Breast epithelium (tissue), 4 donors: ENCODE results near the gene ZNF148. TPM values are rescaled to one million over a fixed set of nuclear protein-coding genes. Genes with fewer than 3 reads are reported as not detected.
"Not testable (repeated sequence)": the region's sequence is repeated elsewhere in the genome, so short reads cannot be mapped to it uniquely, and the experiment has no call there.

Source experiments
- DNase-seq, 2 donors: peaks; one replicate each; pipeline ENCODE4 v3.0.0-alpha.2; 2019; ENCODE audit warnings: low spot score in 2 of 2
- H3K27ac ChIP-seq, 2 donors: fragments of 200-600 bp; sonication (generic) in 1 of 2; one replicate each; pipeline ENCODE4 v1.5.1; 2016 to 2019; ENCODE audit warnings: mild to moderate bottlenecking in 1 of 2
- H3K27me3 ChIP-seq, 2 donors: fragments of 200-600 bp; sonication (generic) in 1 of 2; one replicate each; pipeline versions ENCODE4 v1.5.1 to v1.6.0; 2017 to 2019; ENCODE audit warnings: control low read depth in 1 of 2, mild to moderate bottlenecking in 1 of 2
- H3K36me3 ChIP-seq: fragments of 200-600 bp; one replicate; pipeline ENCODE4 v1.5.1; 2019
- H3K4me1 ChIP-seq, 2 donors: fragments of 200-600 bp; sonication (generic); one replicate each; pipeline ENCODE4 v1.5.1; 2016 to 2019; ENCODE audit warnings: control low read depth in 1 of 2
- H3K4me3 ChIP-seq, 3 donors: fragments of 200-600 bp; sonication (generic); 1 replicate in 2 of 3; 2 replicates in 1 of 3; pipeline ENCODE4 v1.5.1; 2016 to 2019; ENCODE audit warnings: mild to moderate bottlenecking in 3 of 3, moderate library complexity in 2 of 3
- H3K9me3 ChIP-seq, 2 donors: fragments of 200-600 bp; sonication (generic) in 1 of 2; one replicate each; pipeline ENCODE4 v1.5.1; 2016 to 2019; ENCODE audit warnings: control low read depth in 1 of 2
- POLR2A ChIP-seq: fragments of 450-650 bp; IDR thresholded peaks from one replicate; pipeline ENCODE4 v1.6.1; 2016; ENCODE audit warnings: antibody characterized with exemption, mild to moderate bottlenecking, moderate library complexity
- POLR2AphosphoS5 ChIP-seq, 3 donors: sonication (generic); formaldehyde crosslinking; IDR thresholded peaks; one replicate each; pipeline ENCODE4 v1.6.1; 2017; ENCODE audit warnings: antibody characterized with exemption in 3 of 3
- intact Hi-C: fragments of 100-400 bp; cut with DNase I; formaldehyde crosslinking; loops from one replicate; pipeline ENCODE4 v1.15.1; 2023; ENCODE audit warnings: low total_unique reads
- total RNA-seq, 3 donors: library from RNA; depleted of rRNA; stranded (reverse); fragments of >200 nt; gene quantifications; one replicate each; pipeline ENCODE4 v1.1.0, GENCODE V29; 2016
- TF ChIP-seq, protein P1 (sequence below), 3 donors: fragments of 450-650 bp; IDR thresholded peaks; one replicate each; pipeline ENCODE4 v1.5.1; 2016 to 2017; ENCODE audit warnings: antibody characterized with exemption in 3 of 3, mild to moderate bottlenecking in 3 of 3, moderate library complexity in 3 of 3

Gene ZNF148
- total RNA-seq, 3 donors from 2014 or later, result 29.8 to 47.7 (median 31.8) TPM

DNA sequence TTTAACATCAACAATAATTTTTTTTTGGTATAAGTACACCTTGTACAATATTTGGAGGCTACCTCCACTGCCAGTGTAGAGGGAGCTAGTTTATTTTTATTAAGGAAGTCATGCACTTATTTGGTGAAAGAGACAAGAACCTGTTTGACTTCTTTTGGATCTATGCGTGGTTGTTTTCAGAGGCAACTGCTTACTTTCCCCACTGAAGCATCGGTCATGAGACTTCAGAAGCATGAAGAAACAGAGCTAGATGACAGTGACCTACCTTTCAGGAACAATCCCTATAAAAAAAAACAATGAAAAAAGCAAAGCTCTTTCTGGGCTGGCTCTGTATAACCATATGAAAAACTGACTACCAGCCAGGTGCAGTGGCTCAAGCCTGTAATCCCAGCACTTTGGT, 20.0 kb upstream of the ZNF148 start:
- TF ChIP-seq POLR2A, result no peak
- no peak for TF ChIP-seq POLR2AphosphoS5 (IDR thresholded peaks at IDR 0.05)
- TF ChIP-seq, protein P1, sequence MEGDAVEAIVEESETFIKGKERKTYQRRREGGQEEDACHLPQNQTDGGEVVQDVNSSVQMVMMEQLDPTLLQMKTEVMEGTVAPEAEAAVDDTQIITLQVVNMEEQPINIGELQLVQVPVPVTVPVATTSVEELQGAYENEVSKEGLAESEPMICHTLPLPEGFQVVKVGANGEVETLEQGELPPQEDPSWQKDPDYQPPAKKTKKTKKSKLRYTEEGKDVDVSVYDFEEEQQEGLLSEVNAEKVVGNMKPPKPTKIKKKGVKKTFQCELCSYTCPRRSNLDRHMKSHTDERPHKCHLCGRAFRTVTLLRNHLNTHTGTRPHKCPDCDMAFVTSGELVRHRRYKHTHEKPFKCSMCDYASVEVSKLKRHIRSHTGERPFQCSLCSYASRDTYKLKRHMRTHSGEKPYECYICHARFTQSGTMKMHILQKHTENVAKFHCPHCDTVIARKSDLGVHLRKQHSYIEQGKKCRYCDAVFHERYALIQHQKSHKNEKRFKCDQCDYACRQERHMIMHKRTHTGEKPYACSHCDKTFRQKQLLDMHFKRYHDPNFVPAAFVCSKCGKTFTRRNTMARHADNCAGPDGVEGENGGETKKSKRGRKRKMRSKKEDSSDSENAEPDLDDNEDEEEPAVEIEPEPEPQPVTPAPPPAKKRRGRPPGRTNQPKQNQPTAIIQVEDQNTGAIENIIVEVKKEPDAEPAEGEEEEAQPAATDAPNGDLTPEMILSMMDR (IDR thresholded peaks at IDR 0.05), result no peak
- intact Hi-C loops, result no loop called here
- Histone ChIP-seq H3K9me3 (no peaks in the 10 kb centered on the region), H3K4me1 (no peaks in the 10 kb centered on the region), H3K4me3 (no peak overlapping the region), H3K36me3 (no peaks in the 10 kb centered on the region), H3K27ac (peak overlapping the region; percentile 86 to 88), H3K27me3 (no peaks in the 10 kb centered on the region)
- DNase-seq, result peak in 1 of 2 donors; percentile 41

DNA sequence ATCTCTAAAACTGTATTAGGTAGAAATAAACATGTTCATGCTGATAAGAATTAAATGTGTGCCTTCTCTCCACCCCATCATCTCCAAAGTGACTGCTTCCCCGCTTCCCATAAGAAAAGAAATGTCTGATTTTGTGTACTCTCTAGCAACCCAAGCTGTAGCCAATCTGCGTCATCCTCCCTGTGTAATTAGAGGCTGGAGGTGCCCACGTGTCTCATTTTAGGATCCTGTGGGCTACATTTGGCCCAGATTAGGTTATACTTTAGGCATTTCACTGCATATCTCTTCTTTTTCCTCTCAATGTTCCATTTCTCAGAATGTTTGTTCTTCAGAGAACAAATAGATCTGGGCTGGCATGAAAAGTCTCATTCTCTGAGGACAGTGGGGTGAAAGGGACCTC, 19.3 kb upstream of the ZNF148 start:
- Histone ChIP-seq H3K27ac (peak overlapping the region; percentile 57 to 86), H3K9me3 (no peaks in the 10 kb centered on the region), H3K4me1 (no peaks in the 10 kb centered on the region), H3K27me3 (no peaks in the 10 kb centered on the region), H3K4me3 (no peak overlapping the region), H3K36me3 (no peaks in the 10 kb centered on the region)
- no peak for DNase-seq
- TF ChIP-seq, protein P1 (IDR thresholded peaks at IDR 0.05), result no peak
- TF ChIP-seq POLR2A, result no peak
- TF ChIP-seq POLR2AphosphoS5 (IDR thresholded peaks at IDR 0.05), result no peak
- intact Hi-C loops, result no loop called here

DNA sequence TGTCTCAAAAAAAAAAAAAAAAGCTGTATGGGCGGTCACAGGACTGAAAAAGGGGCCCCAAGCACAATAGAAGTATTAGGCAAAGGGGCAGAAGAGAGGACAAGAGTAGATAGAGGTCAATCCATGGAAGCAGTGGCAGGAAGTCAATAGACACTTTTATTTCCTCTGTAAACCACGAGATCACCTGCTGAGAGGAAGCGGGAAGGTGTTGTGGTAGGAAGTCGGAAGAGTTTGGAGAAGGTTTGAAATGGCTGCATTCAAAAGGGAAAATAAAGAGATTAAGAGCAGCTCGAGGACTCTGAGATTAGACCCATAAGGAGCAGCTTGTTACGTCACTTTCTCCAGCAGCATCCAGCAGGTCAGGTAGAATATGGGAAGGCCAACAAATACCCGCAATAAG, 14.2 kb upstream of the ZNF148 start:
- intact Hi-C loops, result no loop called here
- TF ChIP-seq, protein P1 (IDR thresholded peaks at IDR 0.05), result no peak
- TF ChIP-seq POLR2AphosphoS5 (IDR thresholded peaks at IDR 0.05) (no peak), POLR2A (no peak)

DNA sequence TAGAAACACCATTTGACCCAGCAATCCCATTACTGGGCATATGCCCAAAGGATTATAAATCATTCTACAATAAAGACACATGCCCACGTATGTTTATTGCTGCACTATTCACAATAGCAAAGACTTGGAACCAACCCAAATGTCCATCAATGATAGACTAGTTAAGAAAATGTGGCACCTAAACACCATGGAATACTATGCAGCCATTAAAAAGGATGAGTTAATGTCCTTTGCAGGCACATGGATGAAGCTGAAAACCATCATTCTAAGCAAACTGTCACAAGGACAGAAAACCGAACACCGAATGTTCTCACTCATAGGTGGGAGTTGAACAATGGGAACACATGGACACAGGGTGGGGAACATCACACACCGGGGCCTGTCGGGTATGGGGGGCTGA, 13.2 kb upstream of the ZNF148 start:
- H3K9me3 ChIP-seq, H3K27ac ChIP-seq, intact Hi-C loops, H3K36me3 ChIP-seq, H3K27me3 ChIP-seq, H3K4me1 ChIP-seq, H3K4me3 ChIP-seq, DNase-seq: not testable (repeated sequence)

More for the DNA sequence above, 14.2 kb upstream of the ZNF148 start:
- Histone ChIP-seq H3K36me3 (no peaks in the 10 kb centered on the region), H3K27me3 (no peaks in the 10 kb centered on the region), H3K4me1 (no peaks in the 10 kb centered on the region), H3K27ac (no peak overlapping the region), H3K9me3 (no peaks in the 10 kb centered on the region), H3K4me3 (no peak overlapping the region)
- no peak for DNase-seq

DNA sequence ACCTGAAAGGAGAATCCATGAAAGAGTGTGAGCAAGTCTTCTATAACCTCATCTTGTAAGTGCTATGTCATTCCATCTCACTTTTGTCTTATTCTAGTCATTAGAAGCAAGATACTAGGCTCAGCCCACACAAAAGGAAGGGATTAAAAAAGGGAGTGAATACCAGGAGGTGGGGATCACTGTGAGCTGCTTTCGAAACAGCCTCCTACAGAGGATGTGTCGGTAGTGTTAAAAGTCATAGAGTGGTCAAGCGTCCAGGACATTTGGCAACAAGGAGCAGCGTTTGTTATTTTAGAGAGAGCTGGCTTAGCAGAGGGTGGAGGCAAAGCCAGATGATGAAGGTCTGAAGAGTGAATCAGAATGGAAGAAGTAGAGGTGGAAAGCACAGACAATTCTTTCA, 11.7 kb upstream of the ZNF148 start:
- Histone ChIP-seq H3K36me3 (no peaks in the 10 kb centered on the region), H3K27ac (no peak overlapping the region), H3K27me3 (no peaks in the 10 kb centered on the region), H3K9me3 (no peaks in the 10 kb centered on the region), H3K4me1 (no peaks in the 10 kb centered on the region), H3K4me3 (no peak overlapping the region)
- TF ChIP-seq POLR2AphosphoS5 (IDR thresholded peaks at IDR 0.05) (no peak), POLR2A (no peak)
- TF ChIP-seq, protein P1 (IDR thresholded peaks at IDR 0.05), result no peak
- intact Hi-C loops, result no loop called here
- DNase-seq, result no peak

DNA sequence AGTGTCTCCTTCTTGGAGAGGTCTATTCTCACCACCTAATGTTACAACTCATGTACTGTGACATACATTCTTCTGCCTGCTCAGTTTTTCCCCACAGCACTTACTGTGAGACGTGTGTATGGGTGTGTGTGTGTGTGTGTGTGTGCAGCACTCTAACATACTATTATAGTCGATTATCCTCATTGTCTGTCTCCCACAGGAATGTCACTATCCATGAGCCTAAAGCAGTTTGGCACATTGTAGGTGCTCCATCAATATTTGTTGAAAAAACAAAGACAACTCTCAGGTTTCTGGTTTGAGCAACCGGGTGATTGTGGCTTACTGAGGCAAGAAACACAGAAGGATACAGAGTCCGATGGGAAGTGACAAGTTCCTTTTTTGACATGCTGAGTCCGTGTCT, 8.6 kb upstream of the ZNF148 start:
- H3K9me3 ChIP-seq, result no peaks in the 10 kb centered on the region
- TF ChIP-seq POLR2A, result no peak
- TF ChIP-seq, protein P1 (IDR thresholded peaks at IDR 0.05), result no peak
- no peak for TF ChIP-seq POLR2AphosphoS5 (IDR thresholded peaks at IDR 0.05)
- no peak overlapping the region for H3K27ac ChIP-seq
- H3K27me3 ChIP-seq, result no peaks in the 10 kb centered on the region
- no peaks in the 10 kb centered on the region for H3K4me1 ChIP-seq
- no peak for DNase-seq
- no peaks in the 10 kb centered on the region for H3K36me3 ChIP-seq
- intact Hi-C loops, result no loop called here
- no peak overlapping the region for H3K4me3 ChIP-seq
